Peyer's patch (tissue), 4 donors: Measurements from ENCODE around the gene PKIG. TPM values are rescaled to one million over a fixed set of nuclear protein-coding genes. Genes with fewer than 3 reads are reported as not detected.

Experiments used
- DNase-seq, 3 donors: peaks; one replicate each; pipeline ENCODE4 v3.0.0-alpha.2; 2017 to 2019
- H3K27ac ChIP-seq, 4 donors: fragments of 200-600 bp; sonication (generic); one replicate each; pipeline ENCODE4 v1.5.1; 2016 to 2019
- H3K27me3 ChIP-seq, 2 donors: fragments of 200-600 bp; sonication (generic); one replicate each; pipeline ENCODE4 v1.5.1; 2019
- H3K36me3 ChIP-seq, 3 donors: fragments of 200-600 bp; sonication (generic); one replicate each; pipeline ENCODE4 v1.5.1; 2016 to 2019
- H3K4me1 ChIP-seq, 4 donors: fragments of 200-600 bp; sonication (generic); one replicate each; pipeline ENCODE4 v1.5.1; 2016 to 2019
- H3K4me3 ChIP-seq, 4 donors: fragments of 200-600 bp; sonication (generic); 1 replicate in 3 of 4; 2 replicates in 1 of 4; pipeline ENCODE4 v1.5.1; 2016 to 2019; ENCODE audit warnings: mild to moderate bottlenecking in 1 of 4
- H3K9me3 ChIP-seq, 4 donors: fragments of 200-600 bp; sonication (generic); one replicate each; pipeline ENCODE4 v1.5.1; 2016 to 2019; ENCODE audit warnings: mild to moderate bottlenecking in 1 of 4
- CTCF ChIP-seq, 6 experiments: fragments of 450-650 bp in 4 of 6; fragments of 200-600 bp in 2 of 6; sonication (generic) in 1 of 6; IDR thresholded peaks; one replicate each; pipeline ENCODE4 v1.5.1; 2017 to 2019; ENCODE audit warnings: antibody characterized with exemption in 6 of 6, mild to moderate bottlenecking in 3 of 6, moderate library complexity in 1 of 6
- POLR2A ChIP-seq, 2 donors: fragments of 450-650 bp; IDR thresholded peaks; one replicate each; pipeline ENCODE4 v1.5.1; 2017; ENCODE audit warnings: antibody characterized with exemption in 2 of 2, mild to moderate bottlenecking in 2 of 2, moderate library complexity in 2 of 2
- total RNA-seq, 4 donors: library from RNA; depleted of rRNA; stranded (reverse); fragments of >200 nt; gene quantifications; one replicate each; pipeline ENCODE4 v1.1.0, GENCODE V29; 2016

The PKIG gene
- total RNA-seq, 4 donors from 2014 or later: 27.9 to 60.2 (median 28.3) TPM

GRCh38 chr20:44621325-44621724 is 38.9 kb downstream of the PKIG start:
- H3K4me1 ChIP-seq: peaks cover 0 to 11% (median 0%) of the 10 kb centered on the region in 4 donors
- no peaks in the 10 kb centered on the region for H3K9me3 ChIP-seq
- H3K36me3 ChIP-seq: peaks cover 0 to 56% (median 0%) of the 10 kb centered on the region in 3 donors
- H3K27me3 ChIP-seq: no peaks in the 10 kb centered on the region
- TF ChIP-seq POLR2A (IDR thresholded peaks at IDR 0.05): no peak
- TF ChIP-seq CTCF (IDR thresholded peaks at IDR 0.05): no peak
- DNase-seq: no peak
- H3K27ac ChIP-seq: no peak overlapping the region
- no peak overlapping the region for H3K4me3 ChIP-seq

- Histone ChIP-seq H3K4me3 (no peak overlapping the region), H3K27me3 (no peaks in the 10 kb centered on the region), H3K27ac (no peak overlapping the region), H3K4me1 (peaks cover 0 to 5% (median 0%) of the 10 kb centered on the region in 4 donors), H3K36me3 (peaks cover 0 to 50% (median 0%) of the 10 kb centered on the region in 3 donors), H3K9me3 (no peaks in the 10 kb centered on the region)
- TF ChIP-seq POLR2A (IDR thresholded peaks at IDR 0.05): no peak
- TF ChIP-seq CTCF (IDR thresholded peaks at IDR 0.05): no peak
- no peak for DNase-seq
These were observed 39.6 kb downstream of the PKIG start for GRCh38 chr20:44621939-44622338.

GRCh38 chr20:44622501-44623270 is 40.3 kb downstream of the PKIG start:
- Histone ChIP-seq H3K36me3 (peaks cover 0 to 44% (median 0%) of the 10 kb centered on the region in 3 donors), H3K27ac (no peak overlapping the region), H3K4me3 (no peak overlapping the region), H3K4me1 (no peaks in the 10 kb centered on the region), H3K9me3 (no peaks in the 10 kb centered on the region), H3K27me3 (no peaks in the 10 kb centered on the region)
- TF ChIP-seq CTCF (IDR thresholded peaks at IDR 0.05) (no peak), POLR2A (IDR thresholded peaks at IDR 0.05) (no peak)
- no peak for DNase-seq

GRCh38 chr20:44624152-44624551 is 41.8 kb downstream of the PKIG start:
- Histone ChIP-seq H3K9me3 (no peaks in the 10 kb centered on the region), H3K27me3 (no peaks in the 10 kb centered on the region), H3K36me3 (peaks cover 0 to 33% (median 0%) of the 10 kb centered on the region in 3 donors), H3K4me3 (no peak overlapping the region), H3K27ac (no peak overlapping the region), H3K4me1 (no peaks in the 10 kb centered on the region)
- TF ChIP-seq POLR2A (IDR thresholded peaks at IDR 0.05) (no peak), CTCF (IDR thresholded peaks at IDR 0.05) (no peak)
- no peak for DNase-seq

GRCh38 chr20:44624743-44625271 is 42.4 kb downstream of the PKIG start:
- TF ChIP-seq POLR2A (IDR thresholded peaks at IDR 0.05): no peak
- TF ChIP-seq CTCF (IDR thresholded peaks at IDR 0.05): no peak
- Histone ChIP-seq H3K27ac (no peak overlapping the region), H3K4me3 (no peak overlapping the region), H3K27me3 (no peaks in the 10 kb centered on the region), H3K9me3 (no peaks in the 10 kb centered on the region), H3K36me3 (peaks cover 0 to 26% (median 0%) of the 10 kb centered on the region in 3 donors), H3K4me1 (no peaks in the 10 kb centered on the region)
- no peak for DNase-seq
